AG04450 (cell line): ENCODE results near the gene ELP4. TPM values are rescaled to one million over a fixed set of nuclear protein-coding genes. Genes with fewer than 3 reads are reported as not detected.
"Not testable (repeated sequence)": the region's sequence is repeated elsewhere in the genome, so short reads cannot be mapped to it uniquely, and the experiment has no call there.

Source experiments
- CTCF ChIA-PET: fragments of 300-600, 350-600 bp; formaldehyde crosslinking; extraction: SDS; loops from one replicate; lab custom pipeline; 2022; ENCODE audit warnings: antibody characterized with exemption, inconsistent platforms; lab: Charles Lee
- POLR2A ChIA-PET: fragments of 350-600 bp; formaldehyde crosslinking; extraction: SDS; loops from one replicate; lab custom pipeline; 2021; ENCODE audit warnings: antibody characterized with exemption, inconsistent platforms; lab: Yijun Ruan, JAX
- DNase-seq: peaks from one replicate; pipeline ENCODE4 v3.0.0-alpha.2; 2011; ENCODE audit warnings: low read depth, low spot score
- H3K27ac ChIP-seq: one replicate; pipeline ENCODE4 v1.5.1; 2012; ENCODE audit warnings: low read depth, low read length, control low read depth
- H3K27me3 ChIP-seq: one replicate; pipeline ENCODE4 v1.6.0; 2012; ENCODE audit warnings: low read length; ENCODE audit not compliant: control insufficient read depth, insufficient read depth
- H3K4me3 ChIP-seq: 2 replicates; pipeline ENCODE4 v1.5.1; 2011; ENCODE audit warnings: mild to moderate bottlenecking, low read depth, low read length, control low read depth
- H3K9me3 ChIP-seq: 2 replicates; pipeline ENCODE4 v1.5.1; 2012; ENCODE audit warnings: low read length; ENCODE audit not compliant: control insufficient read depth, insufficient read depth
- CTCF ChIP-seq: IDR thresholded peaks from 2 replicates; pipeline ENCODE4 v1.5.1; 2011; ENCODE audit warnings: low read depth, low read length, control low read depth, inconsistent platforms
- polyA plus RNA-seq: library from polyadenylated mRNA; depleted of rRNA; stranded (reverse); fragments of >200 nt; gene quantifications from 2 replicates; pipeline ENCODE4 v1.2.3, GENCODE V29; 2011

The ELP4 gene
- polyA plus RNA-seq, 1 experiment = 15.5 TPM

GRCh38 chr11:31560842-31561476 lies 51.4 kb downstream of the ELP4 start:
- no peak for TF ChIP-seq CTCF

GRCh38 chr11:31564517-31564916 lies 55.0 kb downstream of the ELP4 start:
- H3K9me3 ChIP-seq, DNase-seq, H3K27ac ChIP-seq, H3K27me3 ChIP-seq, POLR2A ChIA-PET, H3K4me3 ChIP-seq, CTCF ChIA-PET: not testable (repeated sequence)

More at GRCh38 chr11:31560842-31561476, 51.4 kb downstream of the ELP4 start:
- Histone ChIP-seq H3K9me3 (no peaks in the 10 kb centered on the region), H3K27me3 (no peaks in the 10 kb centered on the region), H3K4me3 (no peak overlapping the region), H3K27ac (no peak overlapping the region)
- no peak for DNase-seq
- POLR2A ChIA-PET = no interaction called here
- CTCF ChIA-PET = interaction anchor here (0.6 to 1.0 kb wide), 2 partner anchors 18 to 615 kb away, joined by 3 to 4 read pairs; no protein-coding TSS in a partner anchor

GRCh38 chr11:31574133-31574532 lies 64.6 kb downstream of the ELP4 start:
- H3K9me3 ChIP-seq, CTCF ChIA-PET, H3K4me3 ChIP-seq, H3K27ac ChIP-seq, DNase-seq, H3K27me3 ChIP-seq, POLR2A ChIA-PET: not testable (repeated sequence)

- H3K4me3 ChIP-seq, POLR2A ChIA-PET, H3K27me3 ChIP-seq, DNase-seq, H3K9me3 ChIP-seq, CTCF ChIA-PET, H3K27ac ChIP-seq: not testable (repeated sequence)
Measured at GRCh38 chr11:31575764-31576163, 66.2 kb downstream of the ELP4 start.

GRCh38 chr11:31579412-31579811 lies 69.8 kb downstream of the ELP4 start:
- H3K27me3 ChIP-seq, POLR2A ChIA-PET, H3K27ac ChIP-seq, CTCF ChIA-PET, DNase-seq, H3K9me3 ChIP-seq, H3K4me3 ChIP-seq: not testable (repeated sequence)

GRCh38 chr11:31582697-31583096 lies 73.1 kb downstream of the ELP4 start:
- no peak overlapping the region for H3K4me3 ChIP-seq
- no peak overlapping the region for H3K27ac ChIP-seq
- ChIA-PET POLR2A (no interaction called here), CTCF (no interaction called here)
- DNase-seq = no peak
- no peaks in the 10 kb centered on the region for H3K27me3 ChIP-seq
- TF ChIP-seq CTCF = no peak
- no peaks in the 10 kb centered on the region for H3K9me3 ChIP-seq

- ChIA-PET CTCF (no interaction called here), POLR2A (no interaction called here)
- no peaks in the 10 kb centered on the region for H3K27me3 ChIP-seq
- no peak overlapping the region for H3K4me3 ChIP-seq
- no peak for DNase-seq
- no peak overlapping the region for H3K27ac ChIP-seq
- no peak for TF ChIP-seq CTCF
- H3K9me3 ChIP-seq = no peaks in the 10 kb centered on the region
Measured at GRCh38 chr11:31598454-31598853, 88.9 kb downstream of the ELP4 start.
